HG02610 (cell line): ENCODE data around the gene PDK2.
A peak's percentile ranks its signal among the peaks of the same experiment; 100 is the strongest.

ENCODE experiments used
- ATAC-seq: cut with Tn5 transposase; IDR thresholded peaks from one replicate; pipeline ENCODE4 v1.9.1; 2021; ENCODE audit warnings: mild to moderate bottlenecking, moderate library complexity; ENCODE audit not compliant: unreplicated experiment

PDK2 gene

DNA sequence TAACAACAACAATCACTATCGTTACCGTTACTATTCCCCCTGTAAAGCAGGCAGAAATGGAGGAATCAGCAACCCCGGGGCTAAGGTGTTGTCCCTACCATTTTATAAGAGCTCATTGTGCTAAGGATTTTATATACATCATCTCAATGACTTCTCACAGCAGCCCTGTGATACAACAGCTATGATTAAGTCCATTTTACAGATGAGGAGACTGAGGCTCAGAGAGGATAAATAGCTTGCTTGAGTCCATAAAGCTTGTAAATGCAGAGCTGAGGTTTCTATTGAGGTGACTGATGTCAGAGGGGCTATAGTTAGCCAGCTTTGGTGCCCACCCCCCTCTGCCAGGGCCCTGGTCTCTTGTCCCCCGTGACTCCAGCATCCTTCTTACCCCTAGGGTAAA lies 16.7 kb upstream of the PDK2 start:
- ATAC-seq, result no peak

GRCh38 chr17:50079334-50080095 lies 15.6 kb upstream of the PDK2 start:
- ATAC-seq, result no peak

GRCh38 chr17:50080096-50080480 lies 15.1 kb upstream of the PDK2 start:
- no peak for ATAC-seq

DNA sequence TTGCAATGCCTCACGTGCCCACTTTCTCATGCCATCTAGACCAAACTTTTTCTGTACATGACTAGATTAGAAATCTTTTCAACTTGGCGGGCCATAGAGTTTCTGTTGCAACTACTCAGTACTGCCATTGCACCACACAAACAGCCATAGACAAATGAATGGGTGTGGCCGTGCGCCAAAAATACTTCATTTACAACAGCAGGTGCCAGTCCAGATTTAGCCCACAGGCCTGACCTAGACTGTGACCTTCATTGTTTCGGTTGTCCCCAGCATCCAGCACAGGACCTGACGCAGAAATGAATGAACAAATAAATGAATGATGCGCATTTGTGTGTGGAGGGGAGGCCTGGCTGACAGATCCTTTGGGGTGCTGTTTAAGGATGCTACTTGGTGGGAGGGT lies 14.3 kb upstream of the PDK2 start:
- ATAC-seq, result no peak

- no peak for ATAC-seq
Measured at GRCh38 chr17:50081757-50082156, 13.4 kb upstream of the PDK2 start.

- ATAC-seq, result peak; percentile 65
Measured at GRCh38 chr17:50087246-50087911, 7.8 kb upstream of the PDK2 start.

- ATAC-seq, result no peak
Measured at GRCh38 chr17:50087912-50088405, 7.2 kb upstream of the PDK2 start.

- no peak for ATAC-seq
Measured at GRCh38 chr17:50088952-50089825, 6.0 kb upstream of the PDK2 start.

DNA sequence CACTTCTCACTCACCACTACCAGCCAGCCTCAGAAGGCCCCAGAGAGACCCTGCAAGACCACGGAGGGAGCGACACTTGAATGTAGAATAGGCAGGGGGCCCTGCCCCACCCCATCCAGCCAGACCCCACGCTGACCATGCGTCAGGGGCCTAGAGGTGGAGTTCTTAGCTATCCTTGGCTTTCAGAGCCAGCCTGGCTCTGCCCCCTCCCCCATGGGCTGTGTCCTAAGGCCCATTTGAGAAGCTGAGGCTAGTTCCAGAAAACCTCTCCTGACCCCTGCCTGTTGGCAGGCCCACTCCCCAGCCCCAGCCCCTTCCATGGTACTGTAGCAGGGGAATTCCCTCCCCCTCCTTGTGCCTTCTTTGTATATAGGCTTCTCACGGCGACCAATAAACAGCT lies 5.1 kb upstream of the PDK2 start:
- no peak for ATAC-seq

DNA sequence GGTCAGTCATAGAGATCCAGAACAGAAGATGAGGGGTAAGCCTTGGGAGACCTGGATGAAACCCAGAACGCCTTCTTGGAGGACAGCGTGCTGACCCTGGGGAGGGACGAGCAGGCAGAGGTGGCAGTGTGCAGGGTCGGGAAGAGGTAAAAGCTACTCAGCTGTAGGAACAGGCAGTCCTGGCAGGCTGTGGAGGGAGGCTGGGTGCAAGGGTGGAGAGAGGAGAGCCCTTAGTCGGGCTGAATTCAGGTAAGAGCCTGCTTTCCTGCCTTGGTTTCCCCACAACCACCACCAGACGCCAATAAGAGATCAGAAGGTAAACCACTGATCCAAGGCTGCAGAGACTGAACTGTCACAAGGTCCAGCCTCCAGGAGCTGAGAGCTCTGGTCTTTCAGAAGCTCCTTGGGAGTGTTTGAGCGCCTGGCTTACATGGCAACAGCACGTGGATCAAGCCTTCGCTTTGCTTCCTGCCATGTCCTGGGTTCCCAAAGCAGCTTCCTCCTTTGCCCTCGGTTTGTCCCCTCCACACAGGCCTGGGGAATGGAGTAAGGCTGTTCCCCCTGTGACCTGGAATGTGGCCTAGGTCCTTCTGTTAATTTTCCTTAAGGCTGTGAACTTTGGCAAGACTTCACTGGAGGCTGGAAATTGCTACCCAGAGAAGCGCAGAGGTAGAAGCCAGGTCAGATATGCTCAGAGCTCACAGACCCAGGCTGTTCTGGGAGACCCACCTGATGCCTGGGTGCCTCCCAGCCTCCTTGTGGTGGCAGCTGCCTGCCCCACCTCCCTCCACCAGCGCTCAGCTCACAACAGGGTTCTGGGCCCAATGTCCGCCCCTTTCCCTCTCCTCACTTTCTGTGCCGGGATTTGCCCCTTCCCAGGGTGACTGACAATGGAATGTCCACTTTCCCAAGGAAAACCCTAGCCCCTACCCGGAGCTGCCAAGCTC lies 3.9 kb upstream of the PDK2 start:
- no peak for ATAC-seq

- ATAC-seq, result no peak
Measured at GRCh38 chr17:50091918-50092285, 3.2 kb upstream of the PDK2 start.

GRCh38 chr17:50093246-50093645 lies 1.9 kb upstream of the PDK2 start:
- no peak for ATAC-seq

DNA sequence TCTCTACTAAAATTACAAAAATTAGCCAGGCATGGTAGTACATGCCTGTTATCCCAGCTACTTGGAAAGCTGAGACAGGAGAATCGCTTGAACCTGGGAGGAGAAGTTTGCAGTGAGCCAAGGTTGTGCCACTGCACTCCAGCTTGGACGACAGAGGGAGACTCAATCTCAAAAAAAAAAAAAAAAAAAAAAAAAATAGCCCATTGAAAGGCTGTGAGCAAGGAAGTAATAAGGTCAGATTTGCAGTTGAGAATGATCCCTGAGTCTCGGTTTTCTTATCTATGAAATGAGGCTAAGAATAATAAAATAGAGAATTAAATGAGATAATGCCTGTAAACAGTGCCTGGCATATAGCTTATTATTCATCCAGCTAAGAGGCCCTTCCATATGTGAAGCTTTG lies 1.3 kb upstream of the PDK2 start:
- ATAC-seq, result no peak

- no peak for ATAC-seq
Measured at GRCh38 chr17:50094243-50094752, 853 bp upstream of the PDK2 start.

GRCh38 chr17:50095626-50096037 lies 481 bp downstream of the PDK2 start:
- ATAC-seq, result no peak

DNA sequence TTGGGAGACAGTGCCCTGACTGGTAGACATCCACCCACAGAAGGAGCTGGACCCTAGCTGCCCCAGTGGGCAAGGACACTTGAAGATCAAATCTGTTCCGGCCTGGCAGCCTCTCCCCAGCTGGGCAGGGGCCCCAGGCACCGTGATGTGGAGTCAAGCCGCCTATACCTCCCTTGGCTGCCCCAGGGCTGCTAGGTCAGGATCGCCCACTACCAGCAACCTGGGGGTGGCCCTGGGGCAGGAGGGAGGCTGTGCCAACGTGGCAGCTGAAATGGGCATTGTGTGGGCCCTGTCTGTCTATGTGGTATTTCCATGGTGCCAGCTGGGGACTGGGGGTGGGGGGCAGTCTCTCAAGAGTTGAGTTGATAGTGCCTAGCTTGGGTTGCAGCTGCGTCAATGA lies 941 bp downstream of the PDK2 start:
- no peak for ATAC-seq

DNA sequence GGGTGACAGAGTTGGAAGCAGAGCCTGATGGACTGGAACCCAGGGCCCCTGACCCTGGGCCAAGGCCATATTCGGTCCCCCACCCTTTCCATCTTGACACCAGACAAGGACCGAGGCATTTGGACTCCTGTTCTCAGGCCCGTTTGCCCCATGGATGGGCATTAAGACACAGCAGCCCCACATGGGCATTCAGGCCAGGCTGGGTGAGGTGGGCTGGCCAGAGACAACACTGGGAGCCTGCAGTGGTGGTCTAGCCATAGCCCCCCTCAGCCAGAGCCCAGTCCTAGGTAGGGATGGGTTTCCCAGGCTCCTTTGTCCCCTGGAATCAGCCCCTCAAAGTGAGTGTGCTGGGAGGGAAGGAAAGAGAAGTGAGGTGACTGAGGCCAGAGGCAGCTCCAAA lies 1.6 kb downstream of the PDK2 start:
- ATAC-seq, result no peak

DNA sequence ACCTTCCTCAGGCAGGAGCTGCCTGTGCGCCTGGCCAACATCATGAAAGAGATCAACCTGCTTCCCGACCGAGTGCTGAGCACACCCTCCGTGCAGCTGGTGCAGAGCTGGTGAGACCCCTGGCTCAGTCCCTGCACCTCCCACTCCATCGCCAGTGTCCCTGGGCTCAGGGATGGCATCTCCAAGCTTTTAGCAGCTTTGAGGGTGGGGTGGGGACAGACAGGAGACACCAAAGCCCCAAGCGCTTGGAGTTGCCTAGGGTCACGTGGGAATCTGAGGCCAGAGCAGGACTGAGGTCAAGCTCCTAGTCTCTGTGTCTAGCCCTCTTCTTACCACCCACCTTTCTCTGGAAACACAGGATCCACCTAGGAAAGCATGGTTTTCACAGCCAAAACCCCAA lies 2.3 kb downstream of the PDK2 start:
- no peak for ATAC-seq

DNA sequence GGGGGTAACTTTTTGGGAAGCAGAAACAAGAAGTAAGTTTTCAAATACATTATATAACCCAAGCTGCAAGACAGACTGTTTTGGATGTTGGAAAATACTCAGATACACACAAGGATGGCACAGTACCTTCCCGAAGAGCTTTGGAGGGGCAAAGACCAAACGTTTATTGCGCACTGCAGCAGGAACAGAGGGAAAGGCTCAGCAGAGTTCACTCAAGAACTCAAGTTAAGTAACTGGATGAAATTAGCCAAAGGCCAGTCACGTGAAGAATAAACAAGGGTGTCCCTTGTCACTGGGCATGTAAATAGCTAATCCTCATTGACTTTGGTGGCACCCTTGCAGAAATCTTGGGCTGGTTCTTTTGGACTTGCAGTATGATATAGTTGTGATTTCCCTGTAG lies 2.8 kb downstream of the PDK2 start:
- ATAC-seq, result no peak

DNA sequence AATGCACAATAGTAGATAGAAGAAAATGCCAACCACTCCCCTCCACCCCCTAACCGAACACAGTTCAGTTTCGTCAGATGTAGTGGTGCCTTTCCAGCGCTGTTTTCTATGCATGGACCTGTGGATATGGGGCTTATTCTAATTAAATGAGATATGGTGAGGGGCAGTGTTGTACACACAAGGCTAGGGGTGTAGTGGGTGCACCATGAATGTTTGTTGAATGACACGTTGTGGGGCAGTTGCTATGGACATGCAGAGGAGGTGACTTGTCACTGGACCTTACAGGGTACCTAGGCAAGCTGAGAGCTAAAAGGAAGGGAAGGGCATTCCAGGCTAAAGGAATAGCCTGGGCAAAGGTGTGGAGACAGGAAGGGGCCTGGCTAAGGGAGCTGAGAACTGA lies 3.4 kb downstream of the PDK2 start:
- ATAC-seq, result no peak
